IPS-NIHi11 (cell line): Measurements from ENCODE around the gene TNRC6C.
"Not testable (repeated sequence)": the region's sequence is repeated elsewhere in the genome, so short reads cannot be mapped to it uniquely, and the experiment has no call there.

Experiments
- DNase-seq: peaks from one replicate; pipeline ENCODE4 v3.0.0; 2012; ENCODE audit warnings: mixed read lengths, low spot score

The TNRC6C gene

DNA sequence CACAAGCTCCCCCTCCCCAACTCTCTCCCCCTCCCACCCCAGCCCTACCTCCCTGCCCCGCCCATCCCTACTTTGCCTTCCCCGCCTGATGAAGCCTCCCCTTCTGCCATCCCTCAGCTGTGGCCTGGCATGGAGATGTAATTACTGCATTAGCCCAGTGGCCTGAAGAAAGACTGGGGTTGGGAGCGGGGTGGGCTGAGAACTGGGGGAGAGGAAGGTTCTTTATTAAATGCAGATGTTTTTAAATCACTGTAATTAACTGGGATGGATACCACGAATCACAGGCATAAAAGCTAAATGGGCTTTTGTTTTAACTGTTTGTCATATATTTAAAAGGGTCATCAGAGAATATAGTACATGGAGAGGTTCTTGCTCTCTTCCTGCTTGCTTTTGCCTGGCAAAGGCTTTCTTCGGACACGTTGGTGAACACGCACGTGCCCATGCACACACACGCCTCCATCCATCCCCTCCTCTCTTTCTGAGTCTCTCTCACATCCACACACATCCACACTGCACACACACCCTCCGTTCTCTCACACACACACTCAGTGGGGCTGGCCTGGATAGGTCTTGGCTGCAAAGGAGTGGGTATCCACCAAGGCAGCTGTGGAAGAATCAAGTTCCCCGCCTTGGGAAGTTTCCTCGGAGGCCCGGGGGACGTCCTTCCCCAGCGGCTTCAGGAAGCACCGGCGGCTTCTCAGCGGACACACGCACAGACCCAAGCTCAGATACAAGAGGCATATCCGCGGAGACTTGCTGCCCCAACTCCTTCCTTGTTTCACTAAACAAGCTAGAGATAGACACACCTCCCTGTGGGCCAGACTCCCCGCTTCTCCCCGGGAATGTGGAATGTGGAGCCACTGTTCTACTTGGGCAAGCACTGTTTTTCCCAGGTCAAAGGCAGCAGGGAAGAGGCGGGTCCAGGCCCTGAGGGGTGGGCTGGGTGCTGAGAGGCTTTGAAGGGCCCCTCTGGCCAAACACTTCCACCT, 27.4 kb upstream of the TNRC6C start:
- peak; percentile 29 for DNase-seq

DNA sequence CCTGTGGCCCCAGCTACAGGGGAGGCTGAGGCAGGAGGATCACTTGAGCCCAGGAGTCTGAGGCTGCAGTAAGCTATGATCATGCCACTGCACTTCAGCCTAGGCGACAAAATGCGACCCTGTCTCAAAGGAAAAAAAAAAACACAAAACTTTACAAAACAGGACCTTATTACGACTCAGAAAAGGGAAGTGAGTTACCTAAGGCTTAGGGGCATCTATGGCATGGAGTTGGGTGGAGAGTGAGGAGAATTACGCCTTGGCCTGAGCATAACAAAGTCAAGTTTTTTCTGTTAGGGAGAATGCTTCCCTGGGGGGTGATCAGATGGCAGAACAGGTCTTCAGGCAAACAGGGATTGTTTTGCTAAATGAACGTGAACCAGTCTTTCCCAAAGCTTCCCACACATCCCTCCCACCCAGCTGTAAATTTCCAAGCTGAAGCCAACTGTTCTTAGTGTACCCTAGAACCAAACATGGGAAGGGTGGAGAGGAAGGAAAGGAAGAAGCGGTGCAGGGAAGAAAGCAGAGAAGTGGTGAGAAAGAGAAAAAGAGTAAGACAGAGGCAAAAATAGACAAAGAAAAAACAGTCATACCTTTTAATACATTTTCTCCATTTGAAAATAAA, 24.6 kb upstream of the TNRC6C start:
- no peak for DNase-seq

DNA sequence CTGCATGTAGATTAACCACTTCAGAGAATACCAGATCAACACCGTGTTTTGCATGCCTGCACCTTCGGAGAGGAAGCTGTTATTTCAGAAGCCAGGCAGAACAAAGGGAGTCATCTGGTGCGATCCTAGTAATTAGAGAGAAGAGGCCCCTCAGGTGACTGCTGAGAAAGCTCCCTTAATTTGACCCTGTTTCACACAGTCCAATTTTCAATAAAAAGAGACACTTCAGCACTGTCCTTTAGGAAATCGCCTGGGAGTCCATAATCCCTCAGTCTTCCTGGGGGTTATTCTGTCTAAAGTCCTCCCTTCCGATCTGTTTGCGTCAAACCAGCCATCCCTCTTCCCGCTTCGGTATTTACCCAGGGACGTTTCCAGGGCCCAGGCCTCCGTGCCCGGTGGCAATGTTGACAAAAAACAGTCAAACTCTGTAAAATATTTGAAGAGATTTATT, 23.4 kb upstream of the TNRC6C start:
- no peak for DNase-seq

DNA sequence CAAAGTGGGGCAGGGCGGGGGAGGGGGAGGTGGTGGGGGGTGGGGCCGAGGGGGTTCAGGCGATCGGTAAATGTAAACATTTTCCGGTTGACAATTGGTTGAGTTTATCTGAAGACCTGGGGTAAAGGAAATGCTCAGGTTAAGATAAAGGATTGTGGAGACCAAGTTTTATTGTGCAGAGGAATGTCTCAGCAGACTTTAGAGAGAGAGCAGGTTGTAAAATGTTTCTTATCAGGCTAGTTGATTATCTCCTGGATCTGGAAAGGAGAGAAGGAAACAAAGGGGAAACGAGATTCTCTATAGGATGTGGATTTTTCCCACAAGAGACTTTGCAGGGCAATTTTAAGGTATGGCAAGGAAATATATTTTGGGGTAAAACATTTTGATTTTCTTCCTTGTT, 22.8 kb upstream of the TNRC6C start:
- DNase-seq, result not testable (repeated sequence)

DNA sequence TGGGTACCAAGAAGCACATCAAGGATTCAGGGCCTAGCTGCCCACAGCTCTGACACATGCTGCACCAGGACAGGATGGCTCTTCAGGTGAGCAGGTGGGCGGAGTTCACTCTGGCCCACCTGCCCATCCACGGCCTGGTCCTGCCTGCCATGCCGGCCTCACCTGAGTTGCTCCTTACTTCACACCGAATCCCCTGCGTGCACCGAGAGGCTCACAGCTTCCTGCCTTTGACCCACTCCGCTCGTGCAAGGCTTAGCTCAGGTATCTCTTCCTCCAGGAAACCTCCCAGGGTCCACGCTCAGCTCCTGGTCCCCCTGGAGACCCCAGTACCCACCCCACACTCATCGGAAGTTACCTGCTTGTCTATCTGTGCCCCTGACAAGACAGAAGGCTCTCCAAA, 21.6 kb upstream of the TNRC6C start:
- no peak for DNase-seq

DNA sequence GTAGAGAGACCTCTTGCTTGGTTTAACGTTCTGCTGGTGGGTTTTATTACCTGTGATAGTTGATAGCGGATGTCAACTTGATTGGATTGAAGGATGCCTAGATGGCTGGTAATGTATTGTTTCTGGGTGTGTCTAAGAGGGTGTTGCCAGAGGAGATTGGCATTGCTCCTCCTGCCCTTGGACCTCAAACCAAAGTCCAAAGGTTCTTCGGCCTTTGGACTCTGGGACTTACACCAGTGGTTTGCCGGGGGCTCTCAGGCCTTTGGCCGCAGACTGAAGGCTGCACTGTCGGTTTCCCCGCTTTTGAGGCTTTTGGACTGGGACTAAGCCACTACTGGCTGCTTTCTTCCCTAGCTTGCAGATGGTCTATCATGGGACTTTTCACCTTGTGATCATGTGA, 17.5 kb upstream of the TNRC6C start:
- no peak for DNase-seq

DNA sequence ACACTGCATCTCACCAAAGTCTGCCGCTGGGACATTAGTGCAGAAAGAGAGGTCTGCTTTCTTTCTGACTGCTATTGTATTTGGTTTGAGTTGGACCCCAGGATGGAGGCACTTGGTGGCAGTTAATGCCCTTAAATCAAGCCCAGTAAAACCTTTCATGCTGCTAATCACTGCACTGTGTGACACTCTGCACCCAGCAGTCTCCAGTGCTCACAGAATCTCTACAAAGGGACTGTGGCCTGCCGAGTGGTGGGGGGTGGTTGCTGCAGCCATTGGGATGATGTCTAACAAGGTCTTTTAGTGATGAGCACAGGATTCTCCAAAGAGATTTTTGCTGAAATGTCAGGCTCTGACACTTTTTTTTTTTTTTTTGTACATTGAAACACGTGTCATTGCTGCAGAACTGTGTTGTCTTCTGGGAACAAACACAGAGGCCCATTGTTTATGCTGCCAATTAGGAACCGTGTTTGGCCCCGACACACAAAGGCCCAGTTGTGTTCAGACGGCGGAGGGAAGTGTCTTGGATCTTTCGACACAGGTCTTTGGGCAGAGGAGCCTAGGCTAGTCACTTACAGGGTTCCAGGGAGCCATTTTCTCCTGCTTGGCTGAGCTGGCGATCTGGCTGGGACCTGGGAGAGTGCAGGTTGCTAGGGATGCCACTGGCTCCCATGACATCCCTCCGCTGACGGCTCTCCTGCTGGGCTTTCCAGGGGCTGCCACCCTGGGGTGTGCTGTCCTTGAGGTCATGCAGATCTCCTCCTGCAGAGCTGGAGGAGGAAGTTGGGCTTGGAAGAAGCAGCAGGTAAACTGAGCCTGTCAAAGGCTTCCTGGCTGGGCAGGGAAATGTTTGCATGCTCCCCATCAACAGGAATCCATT, 16.2 kb upstream of the TNRC6C start:
- no peak for DNase-seq

DNA sequence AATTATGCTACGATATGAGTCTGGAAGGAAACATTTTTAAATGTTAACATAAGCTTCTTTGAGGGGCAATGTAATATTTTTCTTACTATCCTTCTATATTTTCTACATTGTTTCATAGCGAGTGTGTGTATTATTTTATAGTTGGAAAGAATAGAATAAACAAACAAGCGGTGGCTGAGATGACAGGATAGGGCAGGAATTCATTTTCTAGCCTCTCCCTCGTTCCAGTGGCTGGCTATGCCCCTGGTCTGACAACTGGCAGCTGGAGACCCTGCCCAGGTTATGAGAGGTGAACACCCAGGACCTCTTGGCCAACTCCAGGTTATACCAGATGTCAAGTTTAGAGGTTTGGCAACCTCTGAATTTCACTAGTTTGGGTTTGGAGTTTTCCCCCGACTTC, 14.5 kb upstream of the TNRC6C start:
- no peak for DNase-seq

DNA sequence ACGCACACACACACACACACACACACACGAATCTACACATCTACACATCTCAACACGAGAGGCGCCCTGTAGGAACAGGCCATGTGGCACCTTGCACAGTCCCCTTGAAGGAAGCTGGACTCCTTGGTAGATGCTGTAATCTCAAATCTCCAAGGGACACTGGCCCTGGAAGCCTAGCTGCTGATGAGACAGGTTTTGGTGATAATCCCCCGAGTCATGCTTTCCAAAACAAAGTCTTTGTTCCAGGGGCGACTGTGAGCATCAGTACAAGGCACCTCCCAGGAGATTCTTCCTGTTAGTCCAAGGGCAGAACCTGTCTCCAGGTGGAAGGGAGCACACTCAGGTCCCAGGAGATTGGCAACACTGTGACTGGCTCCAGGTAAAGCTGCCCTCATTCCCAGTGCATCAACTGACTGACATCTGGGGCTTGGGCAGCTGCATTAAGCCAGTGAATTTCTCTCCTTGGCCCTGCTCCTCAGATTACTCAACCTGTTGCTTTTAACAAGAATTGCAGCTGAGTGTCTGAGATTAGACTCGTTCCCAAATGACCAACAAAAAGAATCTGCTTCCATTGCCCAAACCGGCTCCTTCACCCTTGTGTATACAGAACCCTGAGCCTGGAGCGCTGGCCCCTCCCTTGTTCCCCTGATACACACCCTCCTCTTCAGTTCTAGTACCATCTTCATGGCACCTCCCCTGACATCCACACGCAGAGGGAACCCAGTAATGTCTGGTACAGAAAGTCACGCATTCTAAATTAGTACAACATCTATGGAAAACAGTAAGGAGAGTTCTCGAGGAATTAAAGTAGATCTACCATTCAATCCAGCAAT, 13.9 kb upstream of the TNRC6C start:
- no peak for DNase-seq

DNA sequence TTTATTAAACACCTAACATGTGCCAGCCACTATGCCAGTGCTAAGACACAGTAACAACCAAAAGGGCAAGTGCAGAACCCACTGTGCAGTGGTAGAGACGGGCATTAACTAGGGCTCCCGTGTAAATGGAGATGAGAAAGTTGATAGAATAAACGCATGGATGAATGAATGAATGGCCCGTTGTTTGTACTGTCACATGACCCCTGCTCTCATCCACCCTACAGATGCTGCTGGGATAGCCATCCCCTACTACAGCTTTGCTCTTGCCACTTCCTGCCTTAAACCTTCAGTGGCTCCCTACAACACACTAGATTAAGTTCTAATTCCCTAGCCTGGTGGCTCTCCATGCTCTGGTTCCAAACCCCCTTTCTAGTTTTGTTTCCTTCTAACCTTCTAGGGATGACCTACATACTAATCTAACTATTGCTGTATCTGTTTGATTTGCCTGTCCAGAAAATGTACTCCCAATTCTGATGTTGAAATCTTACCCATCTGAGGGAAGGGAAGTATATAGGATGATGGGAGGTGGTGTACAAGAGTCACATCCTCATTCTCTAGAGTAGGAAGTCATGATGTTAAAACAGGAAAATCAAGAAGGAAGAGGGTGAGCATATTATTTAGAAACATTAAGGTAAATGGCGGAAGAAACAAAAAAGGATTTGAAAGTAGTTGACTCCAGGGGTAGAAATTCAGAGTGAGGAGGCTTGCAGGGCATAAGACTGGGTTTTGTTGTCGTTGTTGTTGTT, 11.4 kb upstream of the TNRC6C start:
- no peak for DNase-seq

DNA sequence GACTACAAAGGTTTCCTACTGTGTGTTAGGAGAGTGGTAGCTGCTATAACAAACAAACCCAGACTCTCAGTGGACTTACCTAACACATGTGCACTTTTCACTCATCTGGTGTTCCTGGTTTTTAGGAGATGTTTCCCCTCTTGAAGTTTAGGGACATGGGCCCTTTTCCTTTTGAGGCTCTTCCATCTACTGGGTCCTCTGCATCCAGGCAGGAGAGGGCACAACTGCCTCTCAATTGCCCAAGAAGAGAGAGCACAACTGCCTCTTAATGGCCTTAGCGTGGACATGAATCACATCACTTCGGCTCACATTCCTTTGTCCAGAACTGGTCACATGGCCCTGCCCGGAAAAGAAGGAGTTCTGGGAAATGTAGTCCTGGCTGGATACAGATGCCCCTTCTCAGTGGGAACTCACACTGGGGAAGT, 9.8 kb upstream of the TNRC6C start:
- peak; percentile 66 for DNase-seq

DNA sequence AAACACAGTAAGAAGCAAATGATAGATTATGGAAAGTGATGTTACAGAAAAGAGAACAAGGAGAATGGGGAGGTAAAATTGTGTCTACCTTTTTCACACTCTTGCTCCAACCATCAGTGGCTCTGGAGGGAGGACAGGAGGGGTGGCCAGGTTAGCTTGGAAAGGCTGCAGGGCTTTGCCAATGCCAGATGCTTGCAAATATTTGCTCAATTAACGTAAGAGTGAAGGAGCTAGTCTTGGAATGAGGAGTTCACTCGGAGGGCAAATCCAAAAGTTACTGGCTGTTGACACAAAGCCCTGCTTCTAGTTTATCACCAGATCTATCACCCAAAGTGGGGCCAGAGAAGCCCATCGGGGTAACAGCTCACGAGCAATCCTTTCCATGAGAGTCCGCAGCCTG, 7.4 kb upstream of the TNRC6C start:
- DNase-seq, result no peak

DNA sequence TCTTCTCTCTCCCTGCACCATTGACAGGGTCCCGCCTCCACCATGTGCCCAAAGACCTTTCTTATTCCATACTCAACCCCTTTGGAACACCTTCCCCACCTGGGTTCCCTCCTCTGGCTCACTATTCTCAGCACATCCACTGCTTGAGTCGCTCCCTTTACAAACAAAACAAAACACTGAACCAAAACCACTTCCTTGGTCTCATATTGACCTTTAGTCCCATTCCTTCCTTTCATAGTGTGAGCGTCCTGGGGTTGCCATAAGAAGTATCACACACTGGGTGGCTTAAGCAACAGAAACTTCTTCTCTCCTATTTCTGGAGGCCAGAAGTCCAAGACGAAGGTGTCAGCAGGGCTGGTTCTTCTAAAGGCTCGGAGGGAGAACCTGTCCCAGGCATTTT, 6.1 kb upstream of the TNRC6C start:
- DNase-seq, result no peak

DNA sequence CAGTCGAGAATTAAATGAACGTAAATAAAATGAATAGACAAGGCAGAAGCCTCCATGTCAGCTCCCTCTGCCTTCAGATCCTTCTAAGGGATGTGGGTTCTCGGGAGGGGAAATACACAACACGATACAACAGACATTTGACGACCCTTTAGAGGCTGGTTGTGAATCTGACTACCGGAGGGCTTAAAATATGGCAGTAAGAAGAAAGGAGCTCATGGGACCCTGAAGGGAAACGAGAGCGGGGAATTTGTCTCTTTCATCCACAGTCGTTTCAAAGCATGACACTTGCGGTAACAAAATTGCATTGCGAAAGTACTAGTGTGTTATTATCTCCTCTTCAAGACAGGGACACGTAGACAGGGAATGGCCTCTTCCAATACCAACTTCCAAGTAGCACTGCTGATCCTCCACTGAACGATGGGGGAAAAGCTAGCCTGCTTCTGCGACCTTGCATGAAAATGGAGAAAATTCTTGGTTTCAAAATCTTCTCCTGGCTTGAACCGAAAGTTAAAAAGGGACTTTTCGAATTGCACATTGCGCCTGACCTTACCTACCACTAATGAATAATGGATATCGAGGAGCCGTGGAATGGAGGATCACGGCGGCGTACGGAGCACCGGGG, 1.2 kb upstream of the TNRC6C start:
- no peak for DNase-seq

DNA sequence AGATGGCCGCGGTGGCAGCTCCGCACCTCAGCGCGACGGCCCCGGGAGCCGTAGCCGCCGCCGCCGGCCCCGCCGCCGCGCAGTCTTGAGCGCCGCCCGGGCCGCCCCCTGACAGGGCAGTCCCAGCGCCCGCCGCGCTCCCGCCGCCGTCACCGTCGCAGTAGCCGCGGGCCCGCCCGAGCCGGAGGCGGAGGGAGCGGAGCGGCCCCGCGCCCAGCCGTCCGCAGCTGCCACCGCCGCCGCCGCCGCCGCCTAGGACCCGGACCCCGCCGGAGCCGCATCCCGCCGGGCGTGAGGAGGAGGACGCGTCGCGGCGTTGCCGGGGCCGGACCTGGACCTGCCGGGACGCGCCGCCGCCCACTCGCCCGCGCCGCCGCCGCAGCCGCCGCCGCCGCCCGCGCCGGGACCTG, 218 bp downstream of the TNRC6C start:
- no peak for DNase-seq

DNA sequence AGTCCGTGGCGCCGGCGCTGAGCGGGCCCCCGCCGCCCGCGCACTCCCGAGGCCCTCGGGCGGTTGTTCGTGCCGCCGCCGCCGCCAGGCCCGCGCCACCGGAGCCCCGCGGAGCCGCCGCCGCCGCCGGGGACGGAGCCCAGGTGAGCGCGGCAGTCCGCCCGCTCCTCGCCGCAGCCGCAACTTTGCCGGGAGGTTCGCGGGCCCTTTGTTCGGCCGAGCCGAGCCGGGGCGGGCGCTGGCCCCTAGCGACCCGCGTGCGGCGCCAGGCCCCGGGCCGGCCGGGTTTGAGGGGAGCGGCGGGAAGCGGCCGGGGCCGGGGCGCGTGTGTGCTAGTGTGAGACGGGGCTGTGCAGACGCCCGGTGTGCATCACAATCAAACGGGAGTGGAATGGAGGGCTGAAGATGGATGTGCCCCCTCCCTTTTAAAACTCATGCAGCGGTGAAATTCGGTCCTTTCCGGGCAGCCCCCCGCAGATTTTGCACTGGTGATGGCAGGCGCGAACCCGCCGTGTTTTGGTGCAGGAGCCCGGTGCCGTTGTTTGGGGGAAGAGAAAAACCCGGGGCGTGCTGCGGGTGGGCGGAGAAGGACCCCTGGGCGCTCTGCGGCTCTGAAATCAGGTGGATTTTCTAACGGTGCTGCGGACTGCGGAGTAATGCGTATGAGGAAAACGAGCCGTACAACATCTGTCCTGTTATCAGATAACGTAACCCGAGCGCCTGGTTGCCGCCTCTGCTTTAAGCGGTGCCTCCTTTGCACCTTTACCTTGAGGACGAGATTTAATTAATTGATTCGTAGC, 823 bp downstream of the TNRC6C start:
- DNase-seq, result peak; percentile 74

DNA sequence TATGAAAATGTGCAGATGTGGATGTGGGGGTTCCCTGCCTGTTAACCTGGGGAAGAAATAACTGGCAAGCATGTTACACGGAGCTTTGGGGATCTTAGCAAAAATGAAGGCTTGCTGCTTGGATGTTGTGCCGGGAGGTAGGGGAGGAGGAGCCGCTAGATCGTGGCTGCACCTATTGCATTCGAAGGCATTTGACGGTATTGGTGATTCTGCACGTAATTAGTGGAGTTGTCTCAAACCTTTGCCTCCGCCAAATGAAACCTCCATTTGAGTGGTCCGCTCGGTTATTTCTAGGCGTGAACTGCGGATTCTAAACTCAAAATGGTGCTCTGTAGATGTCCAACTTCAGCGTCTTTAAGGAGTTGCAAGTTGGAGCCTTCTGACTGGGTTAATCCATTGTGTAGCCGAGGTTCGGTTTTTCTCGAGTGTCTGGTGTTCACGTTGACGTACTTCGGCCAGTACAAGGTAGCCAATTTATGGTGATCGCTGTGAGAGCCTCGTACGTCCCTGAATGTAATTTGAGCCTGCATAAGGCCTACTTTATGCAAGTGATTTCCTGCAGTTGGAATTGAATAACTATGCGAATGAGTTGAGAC, 1.5 kb downstream of the TNRC6C start:
- DNase-seq, result peak; percentile 38

DNA sequence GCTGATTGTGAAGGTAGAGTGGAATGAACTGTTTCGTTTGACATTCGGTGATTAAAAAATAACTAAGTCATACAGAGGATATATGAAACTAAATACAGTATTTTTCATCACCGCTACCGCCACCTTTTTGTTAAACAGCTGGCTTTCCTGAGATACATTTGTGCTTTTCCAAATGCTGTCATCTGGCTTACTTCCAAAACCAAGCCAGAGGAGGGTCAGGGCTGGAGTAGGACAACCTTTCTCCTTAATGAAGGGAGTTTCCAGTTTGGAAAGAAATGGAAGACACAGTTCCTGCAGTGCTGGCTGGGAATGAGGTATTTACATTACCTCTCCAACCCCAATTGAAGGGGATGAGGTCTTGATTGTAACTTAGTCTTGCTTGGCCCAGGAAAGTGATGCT, 3.2 kb downstream of the TNRC6C start:
- no peak for DNase-seq

DNA sequence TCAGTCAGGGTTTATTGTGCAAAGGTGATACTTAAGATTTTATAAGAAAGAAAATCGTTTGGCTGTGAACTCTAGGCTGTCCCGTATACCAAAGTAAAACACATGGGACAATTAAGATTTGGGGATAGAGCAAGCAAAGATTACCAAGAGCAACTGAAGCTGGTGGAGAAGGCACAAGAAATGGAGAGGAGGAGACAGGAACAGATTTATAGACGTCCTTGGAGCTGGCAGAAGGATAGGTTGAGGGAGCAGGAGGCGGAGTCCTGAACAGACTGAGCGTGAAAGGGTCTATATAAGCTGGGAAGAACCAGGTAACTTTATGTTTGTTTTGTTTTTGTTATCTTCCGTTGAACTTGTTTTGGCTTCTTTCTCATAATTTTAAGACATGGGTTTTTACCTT, 3.8 kb downstream of the TNRC6C start:
- no peak for DNase-seq
